Measurements from ENCODE around the gene PPFIA2.

GRCh38 chr12:81778719-81779118 is 19.6 kb upstream of the PPFIA2 start:
- TF ChIP-seq REST (IDR thresholded peaks at IDR 0.05; ENCODE audit: insufficient read depth in 1 of 2, low read depth in 2 of 2, low read length in 1 of 2) (no peak), CTCF (IDR thresholded peaks at IDR 0.05) (no peak), POLR2AphosphoS5 (IDR thresholded peaks at IDR 0.05; ENCODE audit: low read depth, low read length) (no peak), SIN3A (IDR thresholded peaks at IDR 0.05; ENCODE audit: borderline replicate concordance, insufficient read depth, low read depth, low read length) (no peak), TCF7L2 (IDR thresholded peaks at IDR 0.05; ENCODE audit: low read depth, low read length) (no peak)

All from Panc1 (cell line).